B cell (primary cell): ENCODE measurements around the gene CDH2. TPM values are rescaled to one million over a fixed set of nuclear protein-coding genes. Genes with fewer than 3 reads are reported as not detected.

ENCODE experiments used
- ATAC-seq: fragments of 200-7000 bp; cut with Tn5 transposase; one replicate; pipeline ENCODE4 v1.10.0; 2021; ENCODE audit warnings: low read depth, mild to moderate bottlenecking, moderate number of reproducible peaks, moderate library complexity
- CTCF ChIA-PET: fragments of 350-600 bp; sonication (Branson Sonifier 250); formaldehyde crosslinking; loops from one replicate; lab custom pipeline; 2021; ENCODE audit warnings: antibody characterized with exemption, inconsistent platforms; lab: Charles Lee
- POLR2A ChIA-PET: fragments of 350-600 bp; sonication (Branson Sonifier 250); formaldehyde crosslinking; loops from one replicate; lab custom pipeline; 2021; ENCODE audit warnings: antibody characterized with exemption; lab: Charles Lee
- DNase-seq: peaks from one replicate; pipeline ENCODE4 v3.0.0; 2013
- H2AFZ ChIP-seq: 2 replicates; pipeline ENCODE4 v1.6.1; 2012; ENCODE audit warnings: mild to moderate bottlenecking, low read depth, low read length; ENCODE audit not compliant: insufficient read depth, poor library complexity, severe bottlenecking
- H3K27ac ChIP-seq, 2 donors: 1 replicate in 1 of 2; 2 replicates in 1 of 2; pipeline ENCODE4 v1.5.1; 2012 to 2013; ENCODE audit warnings: low read length in 2 of 2, mild to moderate bottlenecking in 2 of 2, moderate library complexity in 1 of 2
- H3K27me3 ChIP-seq, 4 experiments: fragments of 200-600 bp in 1 of 4; sonication (generic) in 1 of 4; replicated peaks in 1 of 4; 1 replicate in 2 of 4; 2 replicates in 2 of 4; pipeline versions ENCODE4 v1.6.1 to v1.7.0; 2013 to 2016; ENCODE audit warnings: low read length in 3 of 4, mild to moderate bottlenecking in 2 of 4, mixed read lengths in 1 of 4, moderate library complexity in 1 of 4; ENCODE audit not compliant: insufficient read depth in 4 of 4, control insufficient read depth in 3 of 4; ENCODE audit errors: control extremely low read depth in 1 of 4
- H3K36me3 ChIP-seq, 2 experiments: replicated peaks in 1 of 2; 1 replicate in 1 of 2; 2 replicates in 1 of 2; pipeline versions ENCODE4 v1.6.1 to v1.7.1; 2013; ENCODE audit warnings: low read length in 1 of 2; ENCODE audit not compliant: insufficient read depth in 2 of 2, control insufficient read depth in 1 of 2; ENCODE audit errors: control extremely low read depth in 1 of 2, extremely low read depth in 1 of 2
- H3K4me1 ChIP-seq, 2 donors: fragments of 200-600 bp in 1 of 2; sonication (generic) in 1 of 2; 1 replicate in 1 of 2; 2 replicates in 1 of 2; pipeline versions ENCODE4 v1.5.1 to v1.6.1; 2013 to 2017; ENCODE audit warnings: low read length in 2 of 2; ENCODE audit not compliant: control insufficient read depth in 2 of 2, insufficient read depth in 2 of 2
- H3K4me2 ChIP-seq: replicated peaks from 2 replicates; pipeline ENCODE3; 2012; ENCODE audit warnings: mild to moderate bottlenecking, low read depth, low read length; ENCODE audit not compliant: poor library complexity, severe bottlenecking
- H3K4me3 ChIP-seq, 5 experiments: fragments of 200-600 bp in 1 of 5; sonication (generic) in 1 of 5; 1 replicate in 3 of 5; 2 replicates in 2 of 5; pipeline versions ENCODE4 v1.5.1 to v1.7.0; 2011 to 2016; ENCODE audit warnings: low read length in 4 of 5, mild to moderate bottlenecking in 4 of 5, low read depth in 2 of 5, control low read depth in 1 of 5, moderate library complexity in 1 of 5; ENCODE audit not compliant: insufficient read depth in 1 of 5; ENCODE audit errors: control extremely low read depth in 1 of 5, extremely low read depth in 1 of 5
- H3K79me2 ChIP-seq: fragments of 200-600 bp; sonication (generic); one replicate; pipeline ENCODE4 v1.6.0; 2016; ENCODE audit warnings: low read length; ENCODE audit not compliant: control insufficient read depth, insufficient read depth
- H3K9ac ChIP-seq: fragments of 200-600 bp; sonication (generic); 2 replicates; pipeline ENCODE4 v1.6.1; 2017; ENCODE audit warnings: mild to moderate bottlenecking, low read length, moderate library complexity
- H3K9me3 ChIP-seq, 3 donors: one replicate each; pipeline versions ENCODE4 v1.6.1 to v1.7.1; 2013; ENCODE audit warnings: low read length in 2 of 3; ENCODE audit not compliant: control insufficient read depth in 2 of 3, insufficient read depth in 1 of 3; ENCODE audit errors: control extremely low read depth in 1 of 3
- H4K20me1 ChIP-seq: 2 replicates; pipeline ENCODE4 v1.6.0; 2012; ENCODE audit warnings: mild to moderate bottlenecking, low read length; ENCODE audit not compliant: insufficient read depth, control insufficient read depth, poor library complexity, severe bottlenecking
- H3K27ac Mint-ChIP-seq: one replicate; pipeline ENCODE4 v1.8.0; 2021; ENCODE audit warnings: mixed read lengths
- H3K27me3 Mint-ChIP-seq: one replicate; pipeline ENCODE4 v1.8.0; 2021; ENCODE audit warnings: mixed read lengths
- H3K4me1 Mint-ChIP-seq: one replicate; pipeline ENCODE4 v1.8.0; 2021; ENCODE audit warnings: mixed read lengths
- H3K4me3 Mint-ChIP-seq: one replicate; pipeline ENCODE4 v1.8.0; 2021; ENCODE audit warnings: mixed read lengths
- H3K9me3 Mint-ChIP-seq: one replicate; pipeline ENCODE4 v1.8.0; 2022; ENCODE audit warnings: mixed read lengths; ENCODE audit not compliant: insufficient read depth
- EZH2 ChIP-seq: IDR thresholded peaks from 2 replicates; pipeline ENCODE4 v1.6.1; 2012; ENCODE audit warnings: borderline replicate concordance, low read depth, mild to moderate bottlenecking, moderate library complexity, low read length; ENCODE audit not compliant: insufficient read depth, poor library complexity, severe bottlenecking
- WGBS: methylation state at CpG from one replicate; pipeline ENCODE4 v1.1.5; 2013; ENCODE audit warnings: missing lambda C conversion rate; ENCODE audit not compliant: insufficient coverage; 5-methylcytosine and 5-hydroxymethylcytosine counted together
- intact Hi-C: fragments of 100-400 bp; cut with micrococcal nuclease; formaldehyde crosslinking; loops from one replicate; pipeline ENCODE4 v1.10.0; 2022
- polyA plus RNA-seq: library from polyadenylated mRNA; depleted of rRNA; stranded (reverse); fragments of >200 nt; gene quantifications from 2 replicates; pipeline ENCODE4 v1.2.3, GENCODE V29; 2012
- total RNA-seq, 2 donors: library from RNA; stranded (reverse); fragments of 120-200 nt in 1 of 2; gene quantifications; 1 replicate in 1 of 2; 2 replicates in 1 of 2; pipeline versions ENCODE4 v1.2.3 to v1.2.4, GENCODE V29; 2013 to 2022
- TF ChIP-seq, protein P1 (sequence below): fragments of 200-600 bp; IDR thresholded peaks from one replicate; pipeline ENCODE4 v1.8.0; 2022; ENCODE audit warnings: antibody characterized with exemption, mild to moderate bottlenecking

Gene CDH2
- total and polyA plus RNA-seq, 2 donors (not counting 1 experiment from before 2014, with no cell fraction given): not detected

DNA sequence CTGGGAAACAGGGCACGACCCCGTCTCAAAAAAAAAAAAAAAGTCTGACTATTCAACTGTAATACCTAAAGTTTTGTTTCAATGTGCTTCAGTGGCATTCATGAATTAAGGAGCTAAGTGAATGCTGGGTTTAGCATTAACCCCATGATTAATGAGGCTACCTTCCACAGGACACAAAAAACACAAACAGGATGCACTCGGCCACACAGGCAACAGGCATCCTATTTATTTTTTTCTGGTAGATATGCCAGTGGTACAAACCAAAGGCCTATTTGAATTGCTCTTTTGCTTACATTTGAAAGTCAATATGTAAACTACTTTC lies 48.3 kb downstream of the CDH2 start:
- ChIA-PET POLR2A (no interaction called here), CTCF (no interaction called here)
- no peak overlapping the region for H3K9ac ChIP-seq
- Mint-ChIP-seq H3K4me3 (no peak overlapping the region), H3K27ac (no peak overlapping the region), H3K4me1 (no peaks in the 10 kb centered on the region), H3K27me3 (no peaks in the 10 kb centered on the region), H3K9me3 (no peaks in the 10 kb centered on the region)
- no peak for TF ChIP-seq EZH2
- TF ChIP-seq, protein P1, sequence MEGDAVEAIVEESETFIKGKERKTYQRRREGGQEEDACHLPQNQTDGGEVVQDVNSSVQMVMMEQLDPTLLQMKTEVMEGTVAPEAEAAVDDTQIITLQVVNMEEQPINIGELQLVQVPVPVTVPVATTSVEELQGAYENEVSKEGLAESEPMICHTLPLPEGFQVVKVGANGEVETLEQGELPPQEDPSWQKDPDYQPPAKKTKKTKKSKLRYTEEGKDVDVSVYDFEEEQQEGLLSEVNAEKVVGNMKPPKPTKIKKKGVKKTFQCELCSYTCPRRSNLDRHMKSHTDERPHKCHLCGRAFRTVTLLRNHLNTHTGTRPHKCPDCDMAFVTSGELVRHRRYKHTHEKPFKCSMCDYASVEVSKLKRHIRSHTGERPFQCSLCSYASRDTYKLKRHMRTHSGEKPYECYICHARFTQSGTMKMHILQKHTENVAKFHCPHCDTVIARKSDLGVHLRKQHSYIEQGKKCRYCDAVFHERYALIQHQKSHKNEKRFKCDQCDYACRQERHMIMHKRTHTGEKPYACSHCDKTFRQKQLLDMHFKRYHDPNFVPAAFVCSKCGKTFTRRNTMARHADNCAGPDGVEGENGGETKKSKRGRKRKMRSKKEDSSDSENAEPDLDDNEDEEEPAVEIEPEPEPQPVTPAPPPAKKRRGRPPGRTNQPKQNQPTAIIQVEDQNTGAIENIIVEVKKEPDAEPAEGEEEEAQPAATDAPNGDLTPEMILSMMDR: no peak
- H3K4me1 ChIP-seq: no peaks in the 10 kb centered on the region
- no peaks in the 10 kb centered on the region for H4K20me1 ChIP-seq
- H3K27ac ChIP-seq: no peak overlapping the region
- DNase-seq (no peak), ATAC-seq (no peak)
- no peaks in the 10 kb centered on the region for H3K27me3 ChIP-seq
- H3K36me3 ChIP-seq: no peaks in the 10 kb centered on the region
- H3K79me2 ChIP-seq: no peaks in the 10 kb centered on the region
- intact Hi-C loops: no loop called here
- no CpG with 5 or more reads among the region's 3 CpGs for WGBS
- no peak overlapping the region for H2AFZ ChIP-seq
- no peaks in the 10 kb centered on the region for H3K9me3 ChIP-seq
- H3K4me3 ChIP-seq: no peak overlapping the region
- no peak overlapping the region for H3K4me2 ChIP-seq

DNA sequence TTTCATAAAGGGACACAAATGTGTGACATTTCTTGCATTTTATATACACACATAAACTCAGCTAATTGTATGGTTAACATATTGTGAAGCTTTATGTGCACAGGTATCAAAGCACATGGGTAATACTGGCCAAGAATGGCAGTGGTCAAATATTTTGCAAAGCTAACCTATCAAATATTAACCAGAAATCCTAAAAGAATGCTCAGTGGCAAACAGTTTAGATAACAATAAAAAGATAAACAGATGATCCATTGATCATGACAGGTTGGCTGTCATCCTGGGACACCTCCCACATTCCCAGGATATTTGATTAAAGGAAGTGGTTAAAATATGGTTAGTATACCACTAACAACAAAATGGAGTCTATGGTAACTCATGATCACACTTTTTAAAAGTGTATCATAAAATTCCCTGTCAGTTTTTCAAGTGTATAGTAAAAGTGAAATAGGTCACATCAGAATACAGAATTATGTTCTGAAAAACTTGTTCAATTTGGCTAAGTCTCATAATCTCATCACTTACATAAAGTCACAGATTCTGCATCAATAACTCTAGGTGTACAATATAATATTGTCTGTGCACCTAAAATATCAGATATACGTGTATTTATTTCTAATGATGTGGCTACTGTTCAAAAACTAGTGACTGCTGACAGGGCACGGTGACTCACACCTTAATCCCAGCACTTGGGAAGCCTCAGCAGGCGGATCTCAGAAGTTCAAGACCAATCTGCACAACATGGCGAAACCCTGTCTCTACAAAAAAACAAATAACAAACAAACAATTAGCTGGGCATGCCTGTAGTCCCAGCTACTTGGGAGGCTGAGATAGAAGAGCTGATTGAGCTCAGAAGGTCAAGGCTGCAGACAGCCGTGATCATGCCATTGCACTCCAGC lies 48.9 kb downstream of the CDH2 start:
- no peak overlapping the region for H2AFZ ChIP-seq
- no peaks in the 10 kb centered on the region for H3K79me2 ChIP-seq
- ChIA-PET CTCF (no interaction called here), POLR2A (no interaction called here)
- H3K27ac Mint-ChIP-seq: no peak overlapping the region
- ATAC-seq (no peak), DNase-seq (no peak)
- no peak overlapping the region for H3K4me3 ChIP-seq
- no peak overlapping the region for H3K9ac ChIP-seq
- H3K4me1 Mint-ChIP-seq: no peaks in the 10 kb centered on the region
- H3K9me3 ChIP-seq: no peaks in the 10 kb centered on the region
- no peaks in the 10 kb centered on the region for H3K36me3 ChIP-seq
- no peaks in the 10 kb centered on the region for H3K27me3 Mint-ChIP-seq
- intact Hi-C loops: no loop called here
- H3K4me2 ChIP-seq: no peak overlapping the region
- H3K9me3 Mint-ChIP-seq: no peaks in the 10 kb centered on the region
- no peak overlapping the region for H3K4me3 Mint-ChIP-seq
- no peaks in the 10 kb centered on the region for H3K4me1 ChIP-seq
- no peak overlapping the region for H3K27ac ChIP-seq
- no peaks in the 10 kb centered on the region for H4K20me1 ChIP-seq
- no peak for TF ChIP-seq EZH2
- TF ChIP-seq, protein P1: no peak
- H3K27me3 ChIP-seq: no peaks in the 10 kb centered on the region
- WGBS: 67% methylated on average over 2 of the region's 5 CpGs
